OCI-LY3 (cell line): Measurements from ENCODE around the gene FGF5.

Experiments
- H2AFZ ChIP-seq: fragments of 200-600, 300-600 bp; shearing (Covaris generic); 2 replicates; pipeline ENCODE4 v1.6.0; 2014; ENCODE audit warnings: antibody characterized with exemption, low read depth, low read length
- H3K27ac ChIP-seq: fragments of 200-600, 300-600 bp; sonication (generic); 2 replicates; pipeline ENCODE4 v1.5.1; 2014; ENCODE audit warnings: mild to moderate bottlenecking, low read length, moderate library complexity, mixed read lengths
- H3K27me3 ChIP-seq: fragments of 200-600, 300-600 bp; sonication (generic); 2 replicates; pipeline ENCODE4 v1.6.1; 2014; ENCODE audit warnings: low read depth, low read length, mixed read lengths
- H3K36me3 ChIP-seq: fragments of 200-600, 300-600 bp; sonication (generic); replicated peaks from 2 replicates; pipeline ENCODE3; 2014; ENCODE audit warnings: low read depth, low read length, mixed read lengths
- H3K4me1 ChIP-seq: fragments of 300-600, 200-600 bp; sonication (generic); 2 replicates; pipeline ENCODE4 v1.6.1; 2014; ENCODE audit warnings: low read length, mixed read lengths
- H3K4me2 ChIP-seq: fragments of 200-600, 300-600 bp; sonication (generic); 2 replicates; pipeline ENCODE4 v1.6.1; 2014; ENCODE audit warnings: low read length, mixed read lengths
- H3K4me3 ChIP-seq: fragments of 300-600, 200-600 bp; sonication (generic); 2 replicates; pipeline ENCODE4 v1.5.1; 2014; ENCODE audit warnings: antibody characterized with exemption, mild to moderate bottlenecking, low read length, moderate library complexity
- H3K79me2 ChIP-seq: fragments of 300-600, 200-600 bp; shearing (Covaris generic); 2 replicates; pipeline ENCODE4 v1.6.1; 2014; ENCODE audit warnings: mild to moderate bottlenecking, low read length, mixed read lengths
- H3K9ac ChIP-seq: fragments of 300-600, 200-600 bp; shearing (Covaris generic); 2 replicates; pipeline ENCODE4 v1.6.0; 2014; ENCODE audit warnings: mild to moderate bottlenecking, low read length, moderate library complexity
- H3K9me3 ChIP-seq: fragments of 200-600, 300-600 bp; shearing (Covaris generic); 2 replicates; pipeline ENCODE4 v1.6.1; 2014; ENCODE audit warnings: low read length, mixed read lengths; ENCODE audit not compliant: insufficient read depth
- H4K20me1 ChIP-seq: fragments of 200-600, 300-600 bp; sonication (generic); 2 replicates; pipeline ENCODE4 v1.6.1; 2016; ENCODE audit warnings: low read length, mixed read lengths; ENCODE audit not compliant: insufficient read depth
- CTCF ChIP-seq: fragments of 200-600, 300-600 bp; sonication (generic); IDR thresholded peaks from 2 replicates; pipeline ENCODE4 v1.5.1; 2014; ENCODE audit warnings: antibody characterized with exemption, low read length, low read depth
- EZH2phosphoT487 ChIP-seq: fragments of 200-600 bp; shearing (Covaris generic); IDR thresholded peaks from 2 replicates; pipeline ENCODE4 v1.6.1; 2018; ENCODE audit warnings: antibody characterized with exemption, mixed run types, low read depth

Gene FGF5

GRCh38 chr4:80235451-80235850 is 31.0 kb upstream of the FGF5 start:
- Histone ChIP-seq H3K4me2 (no peak overlapping the region), H3K27me3 (no peaks in the 10 kb centered on the region), H3K9ac (no peak overlapping the region), H4K20me1 (no peaks in the 10 kb centered on the region), H3K27ac (no peak overlapping the region), H3K36me3 (no peaks in the 10 kb centered on the region), H2AFZ (no peak overlapping the region), H3K4me3 (no peak overlapping the region), H3K4me1 (no peaks in the 10 kb centered on the region), H3K9me3 (no peaks in the 10 kb centered on the region), H3K79me2 (no peaks in the 10 kb centered on the region)
- TF ChIP-seq EZH2phosphoT487, result no peak
- TF ChIP-seq CTCF, result no peak

- Histone ChIP-seq H3K36me3 (no peaks in the 10 kb centered on the region), H3K4me1 (no peaks in the 10 kb centered on the region), H3K9me3 (no peaks in the 10 kb centered on the region), H3K27ac (no peak overlapping the region), H3K4me3 (no peak overlapping the region), H3K4me2 (no peak overlapping the region), H2AFZ (no peak overlapping the region), H3K9ac (no peak overlapping the region), H4K20me1 (no peaks in the 10 kb centered on the region), H3K27me3 (no peaks in the 10 kb centered on the region), H3K79me2 (no peaks in the 10 kb centered on the region)
- TF ChIP-seq EZH2phosphoT487, result no peak
- TF ChIP-seq CTCF, result no peak
Observed at GRCh38 chr4:80237992-80238391, 28.5 kb upstream of the FGF5 start.

GRCh38 chr4:80239480-80240150 is 26.8 kb upstream of the FGF5 start:
- no peaks in the 10 kb centered on the region for H3K36me3 ChIP-seq
- no peaks in the 10 kb centered on the region for H3K9me3 ChIP-seq
- no peaks in the 10 kb centered on the region for H3K79me2 ChIP-seq
- no peak for TF ChIP-seq EZH2phosphoT487
- no peak for TF ChIP-seq CTCF
- no peak overlapping the region for H3K27ac ChIP-seq
- no peaks in the 10 kb centered on the region for H3K27me3 ChIP-seq
- no peaks in the 10 kb centered on the region for H4K20me1 ChIP-seq
- H3K4me3 ChIP-seq, result no peak overlapping the region
- H3K4me1 ChIP-seq, result no peaks in the 10 kb centered on the region
- H3K4me2 ChIP-seq, result no peak overlapping the region
- no peak overlapping the region for H2AFZ ChIP-seq
- no peak overlapping the region for H3K9ac ChIP-seq

GRCh38 chr4:80240976-80241375 is 25.5 kb upstream of the FGF5 start:
- Histone ChIP-seq H4K20me1 (no peaks in the 10 kb centered on the region), H3K9me3 (no peaks in the 10 kb centered on the region), H3K4me2 (no peak overlapping the region), H3K9ac (no peak overlapping the region), H3K27ac (no peak overlapping the region), H3K4me3 (no peak overlapping the region), H2AFZ (no peak overlapping the region), H3K4me1 (no peaks in the 10 kb centered on the region), H3K27me3 (no peaks in the 10 kb centered on the region), H3K79me2 (no peaks in the 10 kb centered on the region), H3K36me3 (no peaks in the 10 kb centered on the region)
- TF ChIP-seq EZH2phosphoT487, result no peak
- no peak for TF ChIP-seq CTCF
